Smooth muscle cell (in vitro differentiated cells): ENCODE measurements around the gene HCK. TPM values are rescaled to one million over a fixed set of nuclear protein-coding genes. Genes with fewer than 3 reads are reported as not detected.

Experiments
- DNase-seq: peaks from one replicate; lab custom pipeline; 2025; ENCODE audit not compliant: unreplicated experiment; lab: John Stamatoyannopoulos, UW
- H2AFZ ChIP-seq: fragments of 200-600 bp; sonication (generic); 2 replicates; pipeline ENCODE4 v1.6.0; 2016; ENCODE audit warnings: antibody characterized with exemption, low read depth, mild to moderate bottlenecking
- H3F3A ChIP-seq: fragments of 200-600 bp; sonication (generic); 2 replicates; pipeline ENCODE4 v1.6.0; 2017; ENCODE audit warnings: antibody characterized with exemption, low read depth
- H3K27ac ChIP-seq: fragments of 200-600 bp; sonication (generic); 2 replicates; pipeline ENCODE4 v1.5.1; 2016; ENCODE audit warnings: low read depth, mild to moderate bottlenecking
- H3K27me3 ChIP-seq: fragments of 200-600 bp; sonication (generic); 2 replicates; pipeline ENCODE4 v1.6.1; 2016; ENCODE audit warnings: low read depth, mild to moderate bottlenecking
- H3K36me3 ChIP-seq: fragments of 200-600 bp; sonication (generic); 2 replicates; pipeline ENCODE4 v1.5.1; 2016; ENCODE audit warnings: low read depth
- H3K4me1 ChIP-seq: fragments of 200-600 bp; sonication (generic); 2 replicates; pipeline ENCODE4 v1.5.1; 2016; ENCODE audit warnings: low read depth
- H3K4me2 ChIP-seq: fragments of 200-600 bp; sonication (generic); 2 replicates; pipeline ENCODE4 v1.6.0; 2016; ENCODE audit warnings: mild to moderate bottlenecking
- H3K4me3 ChIP-seq: fragments of 200-600 bp; sonication (generic); 2 replicates; pipeline ENCODE4 v1.5.1; 2016; ENCODE audit warnings: mild to moderate bottlenecking
- H3K79me2 ChIP-seq: fragments of 200-600 bp; sonication (generic); 2 replicates; pipeline ENCODE4 v1.6.0; 2016; ENCODE audit warnings: low read depth, mild to moderate bottlenecking
- H3K9ac ChIP-seq: fragments of 200-600 bp; sonication (generic); 2 replicates; pipeline ENCODE4 v1.6.0; 2016; ENCODE audit warnings: low read depth
- H3K9me3 ChIP-seq: fragments of 200-600 bp; sonication (generic); replicated peaks from 2 replicates; pipeline ENCODE4 v1.5.1; 2016; ENCODE audit warnings: low read depth
- H4K20me1 ChIP-seq: fragments of 200-600 bp; sonication (generic); 2 replicates; pipeline ENCODE4 v1.6.0; 2016; ENCODE audit warnings: low read depth
- CTCF ChIP-seq: fragments of 200-600 bp; sonication (generic); IDR thresholded peaks from 2 replicates; pipeline ENCODE4 v1.5.1; 2017; ENCODE audit warnings: borderline replicate concordance, mild to moderate bottlenecking, antibody characterized with exemption; ENCODE audit not compliant: insufficient read depth, poor library complexity, severe bottlenecking
- WGBS: methylation state at CpG from one replicate; pipeline ENCODE4 v1.1.7; 2016; ENCODE audit warnings: low lambda C conversion rate; 5-methylcytosine and 5-hydroxymethylcytosine counted together
- polyA plus RNA-seq: library from polyadenylated mRNA; unstranded; fragments of >200 nt; fragmentation: Nextera tagmentation; extraction: Ambion mirVana; gene quantifications from 2 replicates; pipeline ENCODE4 v1.2.1, GENCODE V29; 2016
- total RNA-seq: library from RNA; depleted of rRNA; stranded (reverse); fragments of >200 nt; gene quantifications from 2 replicates; pipeline ENCODE4 v1.2.3, GENCODE V29; 2014

The HCK gene
- total RNA-seq (2.0 and 2.5 TPM in 2 replicates), polyA plus RNA-seq (2.1 and 2.4 TPM in 2 replicates)

DNA sequence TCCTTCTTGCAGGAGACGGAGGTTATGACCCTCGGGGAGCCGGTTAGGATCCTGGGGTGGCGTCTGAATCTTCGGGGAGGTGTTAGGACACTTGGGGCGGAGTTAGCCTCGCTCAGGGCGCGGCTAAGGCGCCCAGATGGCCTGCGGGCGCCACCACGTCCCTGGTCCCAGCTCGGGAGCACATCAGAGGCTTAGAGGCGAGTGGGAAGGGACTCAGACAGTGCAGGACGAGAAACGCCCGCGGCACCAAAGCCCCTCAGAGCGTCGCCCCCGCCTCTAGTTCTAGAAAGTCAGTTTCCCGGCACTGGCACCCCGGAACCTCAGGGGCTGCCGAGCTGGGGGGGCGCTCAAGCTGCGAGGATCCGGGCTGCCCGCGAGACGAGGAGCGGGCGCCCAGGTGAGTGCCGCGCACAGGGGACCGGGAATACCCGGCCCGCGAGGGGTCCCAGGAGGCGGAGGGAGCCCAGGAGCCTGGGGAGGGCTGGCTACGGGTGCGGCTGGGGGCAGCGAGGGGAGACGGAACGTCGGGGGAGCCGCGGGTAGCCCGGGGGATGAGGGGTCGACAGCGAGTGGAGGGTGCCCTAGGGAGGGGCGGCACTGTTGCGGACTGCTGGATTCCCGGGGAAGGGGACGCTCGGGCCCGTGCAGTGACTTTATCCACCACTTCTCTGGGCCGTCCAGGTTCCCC lies at the start of gene HCK:
HCK (plus strand) TSS at position 153 of the 688 bp plus-strand sequence.
- H3K4me3 ChIP-seq: peak within 1 kb of the TSS; percentile 47
- H3K27me3 ChIP-seq: peaks cover 86% of the 10 kb centered on the region
- TF ChIP-seq CTCF: no peak
- no peaks in the 10 kb centered on the region for H3K79me2 ChIP-seq
- no peak within 1 kb of the TSS for H3K9ac ChIP-seq
- H3K4me2 ChIP-seq: peak within 1 kb of the TSS; percentile 85
- no peak for DNase-seq
- no peaks in the 10 kb centered on the region for H3K36me3 ChIP-seq
- 3% methylated on average over 57 of the region's 58 CpGs for WGBS
- no peak within 1 kb of the TSS for H3K27ac ChIP-seq
- no peaks in the 10 kb centered on the region for H3K9me3 ChIP-seq
- peaks cover 4% of the 10 kb centered on the region for H3K4me1 ChIP-seq
- H2AFZ ChIP-seq: peak within 1 kb of the TSS; percentile 51
- H4K20me1 ChIP-seq: no peaks in the 10 kb centered on the region
- H3F3A ChIP-seq: no peaks in the 10 kb centered on the region

DNA sequence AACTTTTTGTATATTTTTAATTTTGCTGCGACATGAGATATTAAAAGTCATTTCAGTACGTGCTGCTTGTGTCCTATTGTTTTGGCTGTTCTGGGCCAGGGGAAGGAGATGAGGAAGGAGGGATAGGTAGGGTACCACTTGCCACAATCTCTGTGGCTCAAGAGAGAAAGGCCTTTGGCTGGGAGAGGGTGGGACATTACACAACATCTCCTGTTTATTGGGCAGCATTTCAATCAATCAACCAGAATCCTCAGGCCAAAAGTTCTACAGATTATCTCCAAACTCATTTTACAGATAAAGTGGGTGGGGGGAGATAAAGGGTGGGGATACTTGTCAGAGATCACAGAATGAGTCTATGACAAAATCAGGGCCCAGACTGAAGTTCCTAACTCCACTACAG lies 48.7 kb upstream of the HCK start:
- Histone ChIP-seq H3K4me1 (no peaks in the 10 kb centered on the region), H2AFZ (no peak overlapping the region), H3K36me3 (no peaks in the 10 kb centered on the region), H3F3A (no peaks in the 10 kb centered on the region), H3K9me3 (no peaks in the 10 kb centered on the region), H4K20me1 (no peaks in the 10 kb centered on the region), H3K79me2 (no peaks in the 10 kb centered on the region), H3K9ac (no peak overlapping the region), H3K27ac (no peak overlapping the region), H3K4me2 (no peak overlapping the region), H3K4me3 (no peak overlapping the region), H3K27me3 (no peaks in the 10 kb centered on the region)
- 89% methylated on average over 2 of the region's 2 CpGs for WGBS
- DNase-seq: no peak
- no peak for TF ChIP-seq CTCF

DNA sequence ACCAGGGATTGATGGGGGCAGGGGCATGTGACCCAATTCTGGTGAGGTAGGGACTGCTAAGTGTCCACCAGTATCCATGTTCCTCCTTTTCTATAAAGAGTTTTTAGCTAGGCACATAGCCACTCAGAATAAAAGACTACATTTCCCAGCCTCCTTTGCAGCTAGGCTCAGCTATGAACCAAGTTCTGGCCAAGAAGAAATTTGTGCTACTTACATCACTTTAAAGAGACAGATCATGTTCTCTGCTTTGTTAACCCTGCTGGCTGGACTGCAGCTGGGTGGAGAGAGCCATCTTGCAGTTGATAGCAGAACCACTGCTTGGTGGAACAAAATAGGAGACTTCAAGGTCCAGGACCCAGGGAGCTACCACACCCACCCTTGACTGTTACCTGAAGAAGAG lies 47.1 kb upstream of the HCK start:
- no peaks in the 10 kb centered on the region for H3K79me2 ChIP-seq
- peaks cover 3% of the 10 kb centered on the region for H3K27me3 ChIP-seq
- H2AFZ ChIP-seq: no peak overlapping the region
- H3K4me1 ChIP-seq: no peaks in the 10 kb centered on the region
- no peaks in the 10 kb centered on the region for H3K9me3 ChIP-seq
- DNase-seq: no peak
- no peak overlapping the region for H3K4me3 ChIP-seq
- H3K27ac ChIP-seq: no peak overlapping the region
- no peaks in the 10 kb centered on the region for H4K20me1 ChIP-seq
- H3K36me3 ChIP-seq: no peaks in the 10 kb centered on the region
- no peak for TF ChIP-seq CTCF
- no peak overlapping the region for H3K9ac ChIP-seq
- no peaks in the 10 kb centered on the region for H3F3A ChIP-seq
- H3K4me2 ChIP-seq: no peak overlapping the region

DNA sequence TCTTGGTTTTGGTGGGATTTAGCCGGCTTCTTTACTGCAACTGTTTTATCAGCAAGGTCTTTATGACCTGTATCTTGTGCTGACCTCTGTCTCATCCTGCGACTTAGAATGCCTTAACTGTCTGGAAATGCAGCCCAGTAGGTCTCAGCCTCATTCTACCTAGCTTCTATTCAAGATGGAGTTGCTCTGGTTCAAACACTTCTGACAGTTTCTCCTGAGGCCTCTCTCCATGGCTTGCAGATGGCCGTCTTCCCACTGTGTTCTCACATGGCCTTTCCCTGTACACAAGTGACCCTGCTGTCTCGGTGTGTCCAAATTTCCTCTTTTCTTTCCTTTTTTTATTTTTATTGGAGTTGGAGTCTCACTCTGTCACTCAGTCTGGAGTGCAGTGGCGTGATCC lies 46.0 kb upstream of the HCK start:
- no peak overlapping the region for H3K27ac ChIP-seq
- no peaks in the 10 kb centered on the region for H3K36me3 ChIP-seq
- H2AFZ ChIP-seq: no peak overlapping the region
- H3K4me3 ChIP-seq: no peak overlapping the region
- H3K9me3 ChIP-seq: no peaks in the 10 kb centered on the region
- H3F3A ChIP-seq: no peaks in the 10 kb centered on the region
- H3K4me1 ChIP-seq: no peaks in the 10 kb centered on the region
- H4K20me1 ChIP-seq: no peaks in the 10 kb centered on the region
- TF ChIP-seq CTCF: no peak
- H3K79me2 ChIP-seq: no peaks in the 10 kb centered on the region
- whole genome bisulfite sequencing: 92% methylated on average over 5 of the region's 5 CpGs
- no peak for DNase-seq
- no peak overlapping the region for H3K9ac ChIP-seq
- no peak overlapping the region for H3K4me2 ChIP-seq
- peaks cover 11% of the 10 kb centered on the region for H3K27me3 ChIP-seq
